ENCODE measurements around the gene RAPGEFL1.

RAPGEFL1 gene

DNA sequence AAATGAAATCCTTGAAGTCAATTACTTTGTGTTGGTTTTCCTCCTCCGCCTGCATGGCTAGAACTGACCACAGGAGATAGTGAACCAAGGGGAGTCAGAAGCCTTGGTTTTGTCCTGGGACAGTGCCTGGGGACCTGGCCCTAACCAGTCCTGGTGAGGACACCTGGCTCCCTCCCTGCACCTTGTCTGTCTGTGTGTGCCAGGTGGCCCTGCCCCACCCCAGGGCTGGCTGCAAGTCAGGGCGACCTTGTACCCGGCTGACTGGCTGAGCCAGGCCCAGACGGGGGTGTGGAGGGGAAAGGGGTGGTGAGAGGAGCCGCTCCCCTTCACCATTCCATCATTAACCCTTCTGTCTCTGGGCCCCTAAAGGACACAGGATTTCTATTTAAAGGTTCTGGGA lies 3.4 kb downstream of the RAPGEFL1 start:
- DNase-seq (ENCODE audit: low read depth): no peak

DNA sequence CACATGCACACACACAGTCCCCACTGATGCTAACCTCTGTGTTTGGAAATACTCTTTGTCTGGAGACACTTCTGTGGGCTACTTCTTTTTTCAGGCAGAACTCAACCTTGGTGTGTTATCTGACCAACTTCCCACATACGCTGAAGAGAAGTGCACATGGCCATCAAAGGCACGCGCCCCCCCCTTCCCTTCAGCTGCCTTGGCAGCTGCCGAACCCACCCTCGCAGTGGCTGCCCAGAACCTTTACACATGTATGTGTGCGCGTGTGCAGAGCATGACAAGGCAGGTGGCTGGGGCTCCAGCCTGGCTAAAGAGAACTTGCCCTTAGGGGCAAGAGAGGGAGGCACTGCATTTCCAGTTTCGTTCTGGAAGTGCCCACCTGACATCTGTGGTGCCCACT lies 3.9 kb downstream of the RAPGEFL1 start:
- TF ChIP-seq, protein P1, sequence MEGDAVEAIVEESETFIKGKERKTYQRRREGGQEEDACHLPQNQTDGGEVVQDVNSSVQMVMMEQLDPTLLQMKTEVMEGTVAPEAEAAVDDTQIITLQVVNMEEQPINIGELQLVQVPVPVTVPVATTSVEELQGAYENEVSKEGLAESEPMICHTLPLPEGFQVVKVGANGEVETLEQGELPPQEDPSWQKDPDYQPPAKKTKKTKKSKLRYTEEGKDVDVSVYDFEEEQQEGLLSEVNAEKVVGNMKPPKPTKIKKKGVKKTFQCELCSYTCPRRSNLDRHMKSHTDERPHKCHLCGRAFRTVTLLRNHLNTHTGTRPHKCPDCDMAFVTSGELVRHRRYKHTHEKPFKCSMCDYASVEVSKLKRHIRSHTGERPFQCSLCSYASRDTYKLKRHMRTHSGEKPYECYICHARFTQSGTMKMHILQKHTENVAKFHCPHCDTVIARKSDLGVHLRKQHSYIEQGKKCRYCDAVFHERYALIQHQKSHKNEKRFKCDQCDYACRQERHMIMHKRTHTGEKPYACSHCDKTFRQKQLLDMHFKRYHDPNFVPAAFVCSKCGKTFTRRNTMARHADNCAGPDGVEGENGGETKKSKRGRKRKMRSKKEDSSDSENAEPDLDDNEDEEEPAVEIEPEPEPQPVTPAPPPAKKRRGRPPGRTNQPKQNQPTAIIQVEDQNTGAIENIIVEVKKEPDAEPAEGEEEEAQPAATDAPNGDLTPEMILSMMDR (conservative IDR thresholded peaks at IDR 0.05; ENCODE audit: low read depth, low read length): no peak
- H3K4me3 ChIP-seq (ENCODE audit: low read length): no peak overlapping the region
- no peak for DNase-seq (ENCODE audit: low read depth)

More for the DNA sequence above, 3.4 kb downstream of the RAPGEFL1 start:
- TF ChIP-seq, protein P1 (conservative IDR thresholded peaks at IDR 0.05; ENCODE audit: low read depth, low read length): no peak
- H3K4me3 ChIP-seq (ENCODE audit: low read length): no peak overlapping the region

DNA sequence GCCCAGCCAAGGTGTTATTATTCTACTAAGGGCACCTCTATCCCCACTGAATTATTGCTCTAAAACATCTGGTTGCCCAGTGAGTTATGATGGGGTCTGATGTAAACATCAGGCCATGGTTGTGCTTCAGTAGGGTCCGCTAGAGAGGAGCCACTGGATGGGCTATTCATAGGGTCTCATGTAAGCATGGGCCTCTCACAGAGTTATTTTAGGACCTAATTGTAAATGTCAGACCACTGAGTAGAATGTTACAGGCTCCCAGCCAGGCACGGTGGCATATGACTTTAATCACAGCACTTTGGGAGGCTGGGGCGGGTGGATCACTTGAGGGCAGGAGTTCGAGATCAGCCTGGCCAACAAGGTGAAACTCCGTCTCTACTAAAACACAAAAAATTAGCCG lies 5.3 kb downstream of the RAPGEFL1 start:
- no peak for DNase-seq (ENCODE audit: low read depth)
- no peak overlapping the region for H3K4me3 ChIP-seq (ENCODE audit: low read length)
- TF ChIP-seq, protein P1 (conservative IDR thresholded peaks at IDR 0.05; ENCODE audit: low read depth, low read length): no peak

DNA sequence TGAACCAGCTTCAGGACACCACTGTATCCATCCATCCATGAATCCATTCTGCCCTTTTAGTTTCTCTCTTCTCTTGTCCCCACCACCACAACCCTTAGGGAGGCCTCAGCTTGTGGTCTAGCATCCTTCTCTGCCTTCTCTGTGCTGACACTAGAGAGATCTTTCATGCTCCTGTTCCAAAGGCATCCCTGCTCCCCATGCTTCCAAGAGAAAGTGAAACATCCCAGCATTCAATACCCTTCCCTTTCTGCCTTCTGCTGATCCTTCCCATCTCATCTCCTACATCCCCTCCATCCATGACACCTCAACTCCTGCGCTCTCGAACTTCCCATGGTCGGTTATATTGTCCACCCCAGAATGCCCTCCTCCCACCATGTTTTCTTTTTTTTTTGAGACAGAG lies 10.0 kb downstream of the RAPGEFL1 start:
- no peak for DNase-seq (ENCODE audit: low read depth)
- TF ChIP-seq, protein P1 (conservative IDR thresholded peaks at IDR 0.05; ENCODE audit: low read depth, low read length): no peak
- no peak overlapping the region for H3K4me3 ChIP-seq (ENCODE audit: low read length)

- H3K4me3 ChIP-seq (ENCODE audit: low read length): no peak overlapping the region
- TF ChIP-seq, protein P1 (conservative IDR thresholded peaks at IDR 0.05; ENCODE audit: low read depth, low read length): no peak
- no peak for DNase-seq (ENCODE audit: low read depth)
Observed at GRCh38 chr17:40188694-40189093, 11.4 kb downstream of the RAPGEFL1 start.

DNA sequence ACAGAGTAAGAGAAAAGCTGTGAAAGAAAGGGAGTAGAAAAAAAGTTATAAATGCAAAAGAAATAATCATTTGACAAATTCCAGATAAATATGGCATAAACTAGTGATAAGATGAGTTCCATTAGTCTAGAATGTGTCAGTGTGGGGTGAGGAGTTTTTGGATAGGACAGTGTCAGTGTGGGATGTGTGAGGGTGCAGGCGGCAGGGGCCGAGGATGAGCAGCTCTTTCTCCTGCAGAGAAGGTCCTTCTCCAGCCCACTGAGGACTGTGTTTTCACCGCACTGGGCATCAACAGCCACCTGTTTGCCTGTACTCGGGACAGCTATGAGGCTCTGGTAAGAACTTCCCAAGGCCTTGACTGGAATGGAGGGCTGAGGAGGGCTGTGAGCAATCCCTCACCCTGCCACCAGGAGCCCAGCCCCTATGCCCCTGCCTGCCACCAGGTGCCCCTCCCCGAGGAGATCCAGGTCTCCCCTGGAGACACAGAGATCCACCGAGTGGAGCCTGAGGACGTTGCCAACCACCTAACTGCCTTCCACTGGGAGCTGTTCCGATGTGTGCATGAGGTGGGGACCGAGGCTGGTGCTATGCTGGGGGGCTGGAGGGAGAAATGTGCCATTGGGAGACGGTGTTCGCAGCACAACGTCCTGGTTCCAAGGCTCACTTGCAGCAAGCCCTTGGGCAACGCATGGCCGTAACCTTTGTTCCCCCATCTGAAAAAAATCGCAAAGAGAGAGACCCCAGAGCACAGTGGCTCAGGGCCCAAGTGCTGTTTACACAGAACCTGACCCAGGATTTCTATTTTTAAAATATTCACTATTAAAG lies 13.1 kb downstream of the RAPGEFL1 start:
- no peak for DNase-seq (ENCODE audit: low read depth)
- H3K4me3 ChIP-seq (ENCODE audit: low read length): no peak overlapping the region
- TF ChIP-seq, protein P1 (conservative IDR thresholded peaks at IDR 0.05; ENCODE audit: low read depth, low read length): peak; percentile 59

Data from retinal pigment epithelial cell (primary cell).